GM19455 (cell line): ENCODE results near the gene TBX3.

Source experiments
- ATAC-seq: cut with Tn5 transposase; IDR thresholded peaks from one replicate; pipeline ENCODE4 v1.9.1; 2021; ENCODE audit not compliant: unreplicated experiment

Gene TBX3

DNA sequence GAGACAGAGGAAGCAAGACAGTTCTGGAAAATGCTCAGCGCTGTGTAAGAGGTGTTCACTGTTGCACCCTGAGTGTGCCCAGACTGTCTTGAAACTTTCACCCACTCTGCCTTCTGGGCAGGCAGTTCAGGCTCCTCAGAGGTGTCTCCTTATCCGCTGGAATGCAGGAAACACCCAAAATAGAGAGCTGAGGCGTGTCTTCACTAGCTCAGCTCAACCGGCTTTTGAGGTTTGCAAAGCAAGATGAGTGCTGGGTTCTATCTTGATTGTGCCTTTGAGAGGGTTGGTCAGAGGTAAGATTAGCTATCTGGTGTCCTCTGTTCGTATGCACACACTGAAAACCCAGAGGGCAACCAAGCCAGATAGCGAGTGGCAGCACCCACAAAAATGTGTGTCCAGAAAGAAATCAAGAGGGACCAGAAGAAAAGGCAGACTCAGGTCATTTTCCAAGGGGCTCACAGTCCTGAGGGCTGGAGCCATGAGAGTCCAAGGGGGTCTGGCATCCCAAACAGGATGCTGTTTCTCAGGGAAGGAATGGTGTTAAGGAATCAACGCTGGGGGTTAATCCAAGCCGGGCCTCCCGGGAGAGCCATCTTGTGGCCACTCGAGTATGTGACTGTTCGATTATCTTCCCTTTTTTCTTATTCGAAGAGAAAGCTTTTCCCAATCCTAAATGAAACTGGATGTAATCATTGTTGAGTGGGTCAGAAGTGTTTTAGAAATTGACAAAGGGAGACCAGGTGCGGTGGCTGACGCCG lies 47.1 kb downstream of the TBX3 start:
- ATAC-seq, result no peak

DNA sequence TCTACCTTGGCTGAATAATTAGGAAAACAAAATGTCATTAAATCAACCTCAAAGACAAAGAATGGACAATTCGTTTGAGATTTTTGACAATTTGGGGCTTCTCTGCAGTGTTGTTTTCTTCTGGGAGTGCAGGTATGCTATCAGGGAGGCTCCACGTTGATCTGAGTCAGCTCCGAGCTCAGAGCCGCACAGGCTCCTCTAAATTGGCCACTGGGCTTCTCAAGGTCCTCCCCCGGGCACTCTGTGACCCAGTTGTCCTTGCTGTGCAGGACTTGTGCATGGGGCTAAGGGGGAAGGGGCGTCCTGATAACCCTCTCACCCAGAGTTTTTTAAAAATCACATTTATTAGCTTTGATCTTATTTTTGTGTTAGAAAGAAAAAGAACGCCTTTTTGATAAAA lies 52.7 kb downstream of the TBX3 start:
- ATAC-seq, result no peak

DNA sequence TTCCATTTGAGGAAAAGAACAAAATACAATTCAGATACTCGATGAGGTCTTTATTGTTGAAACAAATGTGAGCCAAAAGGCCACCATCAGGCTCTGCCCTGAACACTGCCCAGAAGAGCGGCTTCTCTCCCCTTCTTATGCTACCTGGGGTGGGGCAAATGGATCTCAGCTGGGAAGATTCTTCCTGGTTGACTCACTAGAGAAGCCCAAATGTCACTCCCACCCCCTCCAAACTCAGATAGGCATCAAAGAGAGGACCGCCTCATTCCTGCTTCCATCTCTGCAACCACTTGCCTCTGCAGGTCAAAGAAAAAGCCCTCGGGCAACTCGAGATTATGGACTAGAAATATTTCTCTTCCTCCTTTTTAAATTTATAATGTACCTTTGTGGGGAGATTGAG lies 55.8 kb downstream of the TBX3 start:
- ATAC-seq, result no peak

DNA sequence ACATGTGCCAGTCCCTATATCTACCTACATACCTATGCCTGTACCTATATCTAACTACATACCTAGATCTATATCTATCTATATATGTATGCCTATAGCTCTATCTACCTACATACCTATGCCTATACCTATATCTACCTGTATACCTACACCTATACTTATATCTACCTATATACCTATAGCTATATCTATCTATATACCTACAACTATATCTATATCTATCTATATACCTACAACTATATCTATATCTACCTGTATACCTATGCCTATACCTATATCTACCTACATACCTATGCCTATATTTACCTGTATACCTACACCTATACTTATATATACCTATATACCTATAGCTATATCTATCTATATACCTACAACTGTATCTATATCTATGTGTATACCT lies 56.6 kb downstream of the TBX3 start:
- no peak for ATAC-seq

DNA sequence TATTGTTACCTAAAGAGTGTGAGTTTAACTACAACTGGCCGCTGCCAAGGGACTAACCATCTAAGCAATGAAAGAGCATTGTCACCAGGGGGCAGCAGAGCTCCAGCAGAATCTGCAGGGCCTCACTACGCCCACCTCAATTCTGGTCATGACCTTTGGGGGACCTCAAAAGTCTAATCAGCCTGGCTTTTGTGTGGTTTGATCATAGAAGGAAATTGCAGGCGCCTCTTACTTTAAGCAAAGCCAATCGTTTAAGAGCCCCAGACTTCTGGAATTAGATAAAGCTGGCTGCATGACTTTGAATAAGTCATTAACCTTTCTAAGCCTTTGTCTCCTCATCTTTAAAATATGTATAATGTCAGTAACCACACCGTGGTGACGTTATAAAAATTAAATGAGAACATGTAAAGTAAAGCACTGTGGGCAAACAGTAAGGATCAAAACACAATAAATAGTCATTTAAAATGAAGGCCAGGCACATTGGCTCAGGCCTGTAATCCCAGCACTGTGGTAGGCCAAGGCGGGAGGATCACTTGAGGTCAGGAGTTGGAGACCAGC lies 58.6 kb downstream of the TBX3 start:
- no peak for ATAC-seq

DNA sequence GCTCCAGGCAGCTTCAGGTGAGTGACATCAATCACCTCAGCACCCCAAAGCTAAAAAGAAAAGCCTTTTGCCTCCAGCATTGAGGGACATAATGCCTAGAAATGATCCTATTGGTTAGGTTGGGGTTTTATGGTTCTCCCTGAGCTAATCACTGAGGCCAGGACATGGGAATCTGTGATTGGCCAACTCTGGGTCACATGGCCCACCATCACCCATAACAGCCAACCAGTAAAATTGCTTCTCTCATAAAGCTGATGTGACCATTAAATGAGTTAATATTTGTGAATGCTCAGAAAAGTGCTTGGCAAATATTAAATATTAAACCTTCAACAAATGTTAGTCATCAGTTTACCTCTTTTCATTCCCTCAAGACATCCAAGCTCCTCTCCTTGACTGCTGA lies 60.2 kb downstream of the TBX3 start:
- ATAC-seq, result no peak
